PFSK-1 (cell line): ENCODE measurements around the gene NABP1.

Experiments used
- FOXP2 ChIP-seq: optimal IDR thresholded peaks from 2 replicates; pipeline ENCODE3; 2011; ENCODE audit warnings: borderline replicate concordance, control low read depth, inconsistent platforms; ENCODE audit not compliant: insufficient read depth; ENCODE audit errors: extremely low read length, extremely low read depth
- POLR2AphosphoS5 ChIP-seq: IDR thresholded peaks from 2 replicates; pipeline ENCODE4 v1.6.1; 2012; ENCODE audit warnings: low read depth, mild to moderate bottlenecking, control low read depth, low read length, moderate library complexity
- REST ChIP-seq, 2 experiments: IDR thresholded peaks; 2 replicates each; pipeline versions ENCODE4 v1.6.1 to v1.8.0; 2011 to 2012; ENCODE audit warnings: low read depth in 2 of 2, low read length in 2 of 2, control low read depth in 1 of 2, inconsistent platforms in 1 of 2, mild to moderate bottlenecking in 1 of 2, moderate library complexity in 1 of 2; ENCODE audit not compliant: insufficient read depth in 1 of 2
- SIN3A ChIP-seq: IDR thresholded peaks from 2 replicates; pipeline ENCODE4 v1.6.1; 2012; ENCODE audit warnings: mild to moderate bottlenecking, low read length, moderate library complexity, borderline replicate concordance; ENCODE audit not compliant: insufficient read depth
- TAF1 ChIP-seq: IDR thresholded peaks from 2 replicates; pipeline ENCODE4 v1.6.1; 2012; ENCODE audit warnings: low read length, control low read depth, borderline replicate concordance; ENCODE audit not compliant: insufficient read depth

The NABP1 gene

GRCh38 chr2:191642541-191642940 is 35.4 kb upstream of the NABP1 start:
- TF ChIP-seq FOXP2 (no peak), POLR2AphosphoS5 (no peak), SIN3A (no peak), REST (IDR thresholded peaks at IDR 0.05; ENCODE audit: insufficient read depth in 1 of 2, low read depth in 2 of 2, low read length in 2 of 2) (no peak), TAF1 (no peak)

DNA sequence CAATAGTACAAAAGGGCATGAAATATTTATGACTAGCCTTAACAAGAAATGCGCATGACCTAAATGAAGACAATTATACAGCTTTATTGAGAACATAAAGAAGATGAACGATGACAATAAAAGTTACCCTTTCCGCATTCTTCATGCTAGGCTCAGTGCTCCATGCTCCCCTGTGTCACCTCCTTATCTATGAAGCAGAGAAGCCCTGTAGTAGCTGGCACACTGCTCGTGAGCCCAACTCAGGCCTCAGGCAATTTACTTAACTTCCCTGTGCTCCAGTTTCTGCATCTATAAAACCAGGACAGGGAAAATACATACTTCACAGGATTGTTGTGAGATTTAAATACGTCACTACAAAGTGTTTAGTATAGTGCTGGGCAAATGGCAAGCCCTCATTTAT is 34.5 kb upstream of the NABP1 start:
- TF ChIP-seq POLR2AphosphoS5 (no peak), REST (IDR thresholded peaks at IDR 0.05; ENCODE audit: insufficient read depth in 1 of 2, low read depth in 2 of 2, low read length in 2 of 2) (no peak), FOXP2 (no peak), TAF1 (no peak), SIN3A (no peak)

DNA sequence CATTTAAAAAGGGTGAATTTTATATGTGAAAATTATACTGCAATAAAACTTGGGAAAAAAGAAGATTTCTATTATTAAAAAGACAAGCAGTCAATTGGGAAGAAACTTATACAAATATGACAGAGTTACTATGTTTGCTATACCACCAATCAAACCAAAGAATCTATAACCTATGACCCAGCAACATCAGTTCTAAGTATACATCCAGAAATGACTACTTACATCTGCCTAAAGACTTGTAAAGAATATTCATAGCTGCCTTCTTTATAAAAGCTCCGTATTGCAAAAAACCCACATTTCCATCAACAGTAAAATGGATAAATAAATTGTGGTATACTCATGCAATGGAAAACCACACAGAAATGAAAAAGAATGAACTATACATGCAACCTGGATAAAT is 32.9 kb upstream of the NABP1 start:
- TF ChIP-seq SIN3A (no peak), FOXP2 (no peak), TAF1 (no peak), POLR2AphosphoS5 (no peak), REST (IDR thresholded peaks at IDR 0.05; ENCODE audit: insufficient read depth in 1 of 2, low read depth in 2 of 2, low read length in 2 of 2) (no peak)

- no peak for TF ChIP-seq REST (IDR thresholded peaks at IDR 0.05; ENCODE audit: insufficient read depth in 1 of 2, low read depth in 2 of 2, low read length in 2 of 2)
- TF ChIP-seq TAF1: no peak
- no peak for TF ChIP-seq POLR2AphosphoS5
- no peak for TF ChIP-seq FOXP2
- no peak for TF ChIP-seq SIN3A
These were observed 32.3 kb upstream of the NABP1 start for GRCh38 chr2:191645434-191646162.
